Prostate gland (tissue), 2 donors: ENCODE data around the gene LTBP2. TPM values are rescaled to one million over a fixed set of nuclear protein-coding genes. Genes with fewer than 3 reads are reported as not detected.

Experiments
- DNase-seq: peaks from one replicate; pipeline ENCODE4 v3.0.0-alpha.2; 2019; ENCODE audit warnings: low spot score
- H3K27ac ChIP-seq, 2 donors: fragments of 200-600 bp; sonication (generic); 2 replicates each; pipeline ENCODE4 v1.5.1; 2017 to 2019
- H3K27me3 ChIP-seq: fragments of 200-600 bp; sonication (generic); replicated peaks from 2 replicates; pipeline ENCODE4 v1.5.1; 2019; ENCODE audit not compliant: insufficient read depth
- H3K36me3 ChIP-seq, 2 donors: fragments of 200-600 bp; sonication (generic); 1 replicate in 1 of 2; 2 replicates in 1 of 2; pipeline versions ENCODE4 v1.5.1 to v1.8.1; 2017 to 2019
- H3K4me1 ChIP-seq: fragments of 200-600 bp; sonication (generic); replicated peaks from 2 replicates; pipeline ENCODE4 v1.5.1; 2019
- H3K4me3 ChIP-seq, 2 donors: fragments of 200-600 bp; sonication (generic); 2 replicates each; pipeline ENCODE4 v1.5.1; 2017 to 2019
- H3K9me3 ChIP-seq: fragments of 200-600 bp; sonication (generic); 2 replicates; pipeline ENCODE4 v1.5.1; 2017
- POLR2A ChIP-seq: fragments of 450-650 bp; IDR thresholded peaks from one replicate; pipeline ENCODE4 v1.6.1; 2016; ENCODE audit warnings: antibody characterized with exemption, mild to moderate bottlenecking
- POLR2AphosphoS5 ChIP-seq: sonication (generic); formaldehyde crosslinking; IDR thresholded peaks from one replicate; pipeline ENCODE4 v1.6.1; 2017; ENCODE audit warnings: antibody characterized with exemption
- WGBS: methylation state at CpG from one replicate; pipeline ENCODE4 v1.1.5; 2018; 5-methylcytosine and 5-hydroxymethylcytosine counted together
- intact Hi-C: fragments of 100-400 bp; cut with DNase I; formaldehyde crosslinking; loops from one replicate; pipeline ENCODE4 v1.14.2; 2022
- total RNA-seq, 2 donors: library from RNA; depleted of rRNA; stranded (reverse); fragments of >200 nt; gene quantifications; one replicate each; pipeline ENCODE4 v1.1.0, GENCODE V29; 2016
- TF ChIP-seq, protein P1 (sequence below), 4 experiments: fragments of 200-600 bp in 2 of 4; fragments of 450-650 bp in 2 of 4; sonication (generic) in 2 of 4; IDR thresholded peaks; 1 replicate in 3 of 4; 2 replicates in 1 of 4; pipeline ENCODE4 v1.5.1; 2016 to 2019; ENCODE audit warnings: antibody characterized with exemption in 4 of 4, mild to moderate bottlenecking in 2 of 4, moderate library complexity in 2 of 4

LTBP2 gene
- total RNA-seq, 2 donors from 2014 or later = 47.0 to 90.7 TPM

DNA sequence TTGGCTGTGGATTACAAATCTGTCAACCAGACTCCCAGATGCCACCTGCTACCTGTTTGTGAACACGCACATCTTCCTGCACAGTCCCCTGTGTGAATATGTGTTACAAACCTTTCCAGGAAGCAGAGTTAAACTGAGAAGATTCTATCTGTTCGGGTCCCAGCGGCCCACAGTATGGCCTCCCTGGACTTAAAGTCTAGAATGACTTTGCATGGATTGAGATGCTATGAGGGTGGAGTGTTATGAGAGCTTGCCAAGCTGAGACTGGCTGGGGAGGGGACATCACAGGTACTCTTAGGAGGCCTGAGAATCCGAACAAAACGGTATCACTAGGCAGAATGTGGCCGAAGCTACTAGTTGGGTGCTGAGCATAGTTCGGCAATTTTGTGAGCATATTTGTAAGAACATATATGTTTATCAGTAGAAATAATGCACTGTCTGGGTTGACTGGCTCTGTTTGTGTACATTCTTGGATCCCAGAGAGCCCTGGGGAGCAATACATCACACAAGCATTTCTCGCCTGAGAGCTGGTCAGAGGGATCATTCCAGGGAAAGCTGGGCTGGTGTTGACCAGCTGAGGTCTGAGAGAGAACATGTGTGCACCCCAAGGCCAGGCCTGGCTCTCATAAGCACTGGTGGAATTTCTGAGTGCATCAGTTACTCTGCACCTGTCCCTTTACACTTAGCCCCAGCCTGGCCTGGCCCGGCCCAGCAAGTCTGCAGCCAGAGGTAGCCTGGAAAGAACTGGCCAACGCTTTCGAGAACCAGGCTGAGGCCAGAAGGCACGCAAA is 29.8 kb upstream of the LTBP2 start:
- 96% methylated on average over 12 of the region's 12 CpGs for WGBS
- Histone ChIP-seq H3K27ac (no peak overlapping the region), H3K4me3 (no peak overlapping the region), H3K9me3 (no peaks in the 10 kb centered on the region), H3K27me3 (no peaks in the 10 kb centered on the region), H3K36me3 (no peaks in the 10 kb centered on the region), H3K4me1 (no peaks in the 10 kb centered on the region)
- TF ChIP-seq, protein P1, sequence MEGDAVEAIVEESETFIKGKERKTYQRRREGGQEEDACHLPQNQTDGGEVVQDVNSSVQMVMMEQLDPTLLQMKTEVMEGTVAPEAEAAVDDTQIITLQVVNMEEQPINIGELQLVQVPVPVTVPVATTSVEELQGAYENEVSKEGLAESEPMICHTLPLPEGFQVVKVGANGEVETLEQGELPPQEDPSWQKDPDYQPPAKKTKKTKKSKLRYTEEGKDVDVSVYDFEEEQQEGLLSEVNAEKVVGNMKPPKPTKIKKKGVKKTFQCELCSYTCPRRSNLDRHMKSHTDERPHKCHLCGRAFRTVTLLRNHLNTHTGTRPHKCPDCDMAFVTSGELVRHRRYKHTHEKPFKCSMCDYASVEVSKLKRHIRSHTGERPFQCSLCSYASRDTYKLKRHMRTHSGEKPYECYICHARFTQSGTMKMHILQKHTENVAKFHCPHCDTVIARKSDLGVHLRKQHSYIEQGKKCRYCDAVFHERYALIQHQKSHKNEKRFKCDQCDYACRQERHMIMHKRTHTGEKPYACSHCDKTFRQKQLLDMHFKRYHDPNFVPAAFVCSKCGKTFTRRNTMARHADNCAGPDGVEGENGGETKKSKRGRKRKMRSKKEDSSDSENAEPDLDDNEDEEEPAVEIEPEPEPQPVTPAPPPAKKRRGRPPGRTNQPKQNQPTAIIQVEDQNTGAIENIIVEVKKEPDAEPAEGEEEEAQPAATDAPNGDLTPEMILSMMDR (IDR thresholded peaks at IDR 0.05) = no peak
- TF ChIP-seq POLR2A (no peak), POLR2AphosphoS5 (no peak)
- DNase-seq = no peak
- intact Hi-C loops = no loop called here

DNA sequence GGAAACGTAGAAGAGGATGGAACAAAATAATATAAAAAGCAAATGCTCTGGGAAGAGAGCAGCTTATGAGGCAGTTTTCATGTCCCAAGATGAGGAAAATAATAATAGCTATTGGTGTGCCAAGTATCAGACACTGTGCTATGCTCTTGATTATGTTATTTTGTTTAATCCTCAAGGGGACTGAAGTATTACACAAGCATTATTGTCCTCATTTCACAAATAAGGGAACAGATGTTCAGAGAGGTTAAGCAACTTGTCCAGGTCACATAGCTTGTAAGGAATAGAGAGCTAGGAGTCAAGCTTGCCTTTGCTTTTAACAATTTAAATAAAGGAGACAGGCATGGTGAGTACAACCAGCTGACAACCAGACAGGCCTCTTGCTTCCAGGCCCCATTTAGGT is 26.9 kb upstream of the LTBP2 start:
- TF ChIP-seq POLR2A (no peak), POLR2AphosphoS5 (no peak)
- TF ChIP-seq, protein P1 (IDR thresholded peaks at IDR 0.05) = no peak
- Histone ChIP-seq H3K36me3 (no peaks in the 10 kb centered on the region), H3K4me1 (no peaks in the 10 kb centered on the region), H3K27ac (no peak overlapping the region), H3K4me3 (no peak overlapping the region), H3K27me3 (no peaks in the 10 kb centered on the region), H3K9me3 (no peaks in the 10 kb centered on the region)
- no peak for DNase-seq
- intact Hi-C loops = no loop called here
- WGBS = 91% methylated on average over 1 of the region's 1 CpG

DNA sequence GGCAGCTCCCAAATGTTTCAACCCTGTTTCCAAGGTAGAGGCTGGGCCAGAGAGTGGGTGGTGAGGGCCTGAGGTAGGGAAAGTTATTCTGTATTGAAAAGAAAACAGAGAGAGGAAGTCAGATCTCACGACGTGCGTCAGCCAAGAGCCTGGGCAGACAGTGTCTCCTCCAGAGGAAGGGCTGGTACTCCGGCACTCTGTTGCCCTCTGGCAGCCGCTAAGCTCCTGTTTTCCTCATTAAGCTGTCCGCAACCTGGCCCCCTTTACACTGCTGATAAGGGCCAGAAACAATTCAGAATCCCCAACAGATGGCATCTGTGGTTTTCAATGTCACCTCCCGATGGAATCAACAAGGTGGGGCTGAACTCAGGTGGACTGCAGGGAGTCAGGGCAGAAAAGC is 26.0 kb upstream of the LTBP2 start:
- Histone ChIP-seq H3K9me3 (no peaks in the 10 kb centered on the region), H3K36me3 (no peaks in the 10 kb centered on the region), H3K4me3 (no peak overlapping the region), H3K4me1 (no peaks in the 10 kb centered on the region), H3K27me3 (no peaks in the 10 kb centered on the region), H3K27ac (no peak overlapping the region)
- TF ChIP-seq, protein P1 (IDR thresholded peaks at IDR 0.05) = no peak
- TF ChIP-seq POLR2A (no peak), POLR2AphosphoS5 (no peak)
- DNase-seq = no peak
- intact Hi-C loops = no loop called here
- 64% methylated on average over 7 of the region's 7 CpGs for WGBS

DNA sequence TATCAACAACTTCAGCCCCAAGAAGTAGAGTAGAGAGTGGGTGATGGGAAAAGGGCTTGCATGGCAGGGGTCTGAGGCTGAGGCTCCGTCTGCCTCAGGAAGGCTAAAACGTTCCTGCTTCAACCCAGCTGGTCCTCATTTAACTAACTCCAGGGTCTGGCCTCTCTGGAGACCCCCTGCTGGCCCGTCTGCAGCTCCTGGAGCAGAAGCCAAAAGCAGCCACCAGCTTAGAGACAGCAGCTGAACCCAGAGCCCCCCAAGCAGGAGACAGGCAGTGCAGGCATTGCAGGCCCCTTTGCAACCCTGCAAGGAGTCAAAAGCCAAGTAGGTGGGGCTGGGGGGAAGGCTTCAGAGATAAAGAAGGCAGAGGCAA is 25.1 kb upstream of the LTBP2 start:
- no peak overlapping the region for H3K4me3 ChIP-seq
- no peaks in the 10 kb centered on the region for H3K4me1 ChIP-seq
- no peaks in the 10 kb centered on the region for H3K36me3 ChIP-seq
- no peak for TF ChIP-seq POLR2A
- TF ChIP-seq POLR2AphosphoS5 = no peak
- TF ChIP-seq, protein P1 (IDR thresholded peaks at IDR 0.05) = no peak
- no peak for DNase-seq
- 53% methylated on average over 3 of the region's 3 CpGs for WGBS
- no peaks in the 10 kb centered on the region for H3K9me3 ChIP-seq
- H3K27me3 ChIP-seq = no peaks in the 10 kb centered on the region
- H3K27ac ChIP-seq = no peak overlapping the region
- intact Hi-C loops = no loop called here
